ENCODE data around the gene TMEM263. TPM values are rescaled to one million over a fixed set of nuclear protein-coding genes. Genes with fewer than 3 reads are reported as not detected.
A peak's percentile ranks its signal among the peaks of the same experiment; 100 is the strongest.

Gene TMEM263
- total and polyA plus RNA-seq, 9 of the 15 experiments (the other 6 are each of a cell fraction or from before 2014, with no cell fraction given) = 12.6 to 36.7 (median 24.4) TPM

DNA sequence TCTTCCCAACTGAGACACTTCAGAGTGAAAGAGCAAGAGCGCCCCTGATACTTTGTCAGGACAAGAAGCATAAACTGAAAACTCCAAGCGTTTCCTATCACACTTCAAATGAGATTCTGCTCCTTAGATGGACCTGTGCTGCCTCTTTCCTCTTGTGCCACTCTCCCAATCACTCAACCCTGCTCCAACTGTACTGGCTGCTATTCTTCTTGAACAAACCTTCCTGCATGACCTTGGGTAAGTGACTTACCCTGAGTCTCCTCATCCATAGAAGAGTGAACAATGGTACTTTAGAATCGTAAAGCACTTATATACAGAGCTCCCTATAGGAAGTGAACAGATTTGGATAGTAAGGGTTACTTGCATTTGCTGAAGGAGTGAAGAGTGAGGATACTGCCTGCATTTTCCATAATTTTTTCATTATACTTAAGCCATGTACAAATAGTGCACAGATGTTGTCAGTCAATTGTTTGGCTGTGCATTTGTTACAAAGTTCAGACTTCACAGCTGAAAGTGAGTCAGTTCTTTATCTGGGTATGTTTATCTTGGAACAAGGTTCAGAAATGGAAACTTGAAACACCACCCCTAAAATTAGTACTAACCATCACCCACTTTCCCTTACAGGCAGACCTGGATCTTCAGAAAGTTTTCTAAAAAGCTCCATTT is 20.4 kb downstream of the TMEM263 start (continued):
- TF ChIP-seq SRSF3 (IDR thresholded peaks at IDR 0.05; ENCODE audit: insufficient read depth, low read length) = no peak
- no peak for TF ChIP-seq ZNF232 (CRISPR knock-in tag; IDR thresholded peaks at IDR 0.05)
- TF ChIP-seq DPF2 (IDR thresholded peaks at IDR 0.05) = peak; percentile 72
- TF ChIP-seq ZNF146 (CRISPR knock-in tag; IDR thresholded peaks at IDR 0.05; ENCODE audit: unreplicated experiment) = no peak
- no peak for TF ChIP-seq HIVEP1 (CRISPR knock-in tag; IDR thresholded peaks at IDR 0.05)
- TF ChIP-seq, protein P1, sequence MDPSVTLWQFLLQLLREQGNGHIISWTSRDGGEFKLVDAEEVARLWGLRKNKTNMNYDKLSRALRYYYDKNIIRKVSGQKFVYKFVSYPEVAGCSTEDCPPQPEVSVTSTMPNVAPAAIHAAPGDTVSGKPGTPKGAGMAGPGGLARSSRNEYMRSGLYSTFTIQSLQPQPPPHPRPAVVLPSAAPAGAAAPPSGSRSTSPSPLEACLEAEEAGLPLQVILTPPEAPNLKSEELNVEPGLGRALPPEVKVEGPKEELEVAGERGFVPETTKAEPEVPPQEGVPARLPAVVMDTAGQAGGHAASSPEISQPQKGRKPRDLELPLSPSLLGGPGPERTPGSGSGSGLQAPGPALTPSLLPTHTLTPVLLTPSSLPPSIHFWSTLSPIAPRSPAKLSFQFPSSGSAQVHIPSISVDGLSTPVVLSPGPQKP (CRISPR knock-in tag; IDR thresholded peaks at IDR 0.05) = no peak
- no peak for TF ChIP-seq GATA2 (CRISPR knock-in tag; IDR thresholded peaks at IDR 0.05)
- TF ChIP-seq POLR2B (IDR thresholded peaks at IDR 0.05; ENCODE audit: low read depth, partially characterized antibody) = peak; percentile 49
- TF ChIP-seq, protein P2, sequence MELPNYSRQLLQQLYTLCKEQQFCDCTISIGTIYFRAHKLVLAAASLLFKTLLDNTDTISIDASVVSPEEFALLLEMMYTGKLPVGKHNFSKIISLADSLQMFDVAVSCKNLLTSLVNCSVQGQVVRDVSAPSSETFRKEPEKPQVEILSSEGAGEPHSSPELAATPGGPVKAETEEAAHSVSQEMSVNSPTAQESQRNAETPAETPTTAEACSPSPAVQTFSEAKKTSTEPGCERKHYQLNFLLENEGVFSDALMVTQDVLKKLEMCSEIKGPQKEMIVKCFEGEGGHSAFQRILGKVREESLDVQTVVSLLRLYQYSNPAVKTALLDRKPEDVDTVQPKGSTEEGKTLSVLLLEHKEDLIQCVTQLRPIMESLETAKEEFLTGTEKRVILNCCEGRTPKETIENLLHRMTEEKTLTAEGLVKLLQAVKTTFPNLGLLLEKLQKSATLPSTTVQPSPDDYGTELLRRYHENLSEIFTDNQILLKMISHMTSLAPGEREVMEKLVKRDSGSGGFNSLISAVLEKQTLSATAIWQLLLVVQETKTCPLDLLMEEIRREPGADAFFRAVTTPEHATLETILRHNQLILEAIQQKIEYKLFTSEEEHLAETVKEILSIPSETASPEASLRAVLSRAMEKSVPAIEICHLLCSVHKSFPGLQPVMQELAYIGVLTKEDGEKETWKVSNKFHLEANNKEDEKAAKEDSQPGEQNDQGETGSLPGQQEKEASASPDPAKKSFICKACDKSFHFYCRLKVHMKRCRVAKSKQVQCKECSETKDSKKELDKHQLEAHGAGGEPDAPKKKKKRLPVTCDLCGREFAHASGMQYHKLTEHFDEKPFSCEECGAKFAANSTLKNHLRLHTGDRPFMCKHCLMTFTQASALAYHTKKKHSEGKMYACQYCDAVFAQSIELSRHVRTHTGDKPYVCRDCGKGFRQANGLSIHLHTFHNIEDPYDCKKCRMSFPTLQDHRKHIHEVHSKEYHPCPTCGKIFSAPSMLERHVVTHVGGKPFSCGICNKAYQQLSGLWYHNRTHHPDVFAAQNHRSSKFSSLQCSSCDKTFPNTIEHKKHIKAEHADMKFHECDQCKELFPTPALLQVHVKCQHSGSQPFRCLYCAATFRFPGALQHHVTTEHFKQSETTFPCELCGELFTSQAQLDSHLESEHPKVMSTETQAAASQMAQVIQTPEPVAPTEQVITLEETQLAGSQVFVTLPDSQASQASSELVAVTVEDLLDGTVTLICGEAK (IDR thresholded peaks at IDR 0.05) = no peak
- TF ChIP-seq, protein P2 (CRISPR knock-in tag; IDR thresholded peaks at IDR 0.05) = no peak
- peak; percentile 41; the same call in 1 of the 2 replicates for TF ChIP-seq ESRRA (IDR thresholded peaks at IDR 0.05; ENCODE audit: borderline replicate concordance, low read depth)
- TF ChIP-seq RAD21 (CRISPR knock-in tag; conservative IDR thresholded peaks at IDR 0.05 in 1 of 2, IDR thresholded peaks at IDR 0.05 in 1 of 2) = peak in 1 of 2 experiments; percentile 33; a peak in 1 of 4 replicates
- TF ChIP-seq, protein P3, sequence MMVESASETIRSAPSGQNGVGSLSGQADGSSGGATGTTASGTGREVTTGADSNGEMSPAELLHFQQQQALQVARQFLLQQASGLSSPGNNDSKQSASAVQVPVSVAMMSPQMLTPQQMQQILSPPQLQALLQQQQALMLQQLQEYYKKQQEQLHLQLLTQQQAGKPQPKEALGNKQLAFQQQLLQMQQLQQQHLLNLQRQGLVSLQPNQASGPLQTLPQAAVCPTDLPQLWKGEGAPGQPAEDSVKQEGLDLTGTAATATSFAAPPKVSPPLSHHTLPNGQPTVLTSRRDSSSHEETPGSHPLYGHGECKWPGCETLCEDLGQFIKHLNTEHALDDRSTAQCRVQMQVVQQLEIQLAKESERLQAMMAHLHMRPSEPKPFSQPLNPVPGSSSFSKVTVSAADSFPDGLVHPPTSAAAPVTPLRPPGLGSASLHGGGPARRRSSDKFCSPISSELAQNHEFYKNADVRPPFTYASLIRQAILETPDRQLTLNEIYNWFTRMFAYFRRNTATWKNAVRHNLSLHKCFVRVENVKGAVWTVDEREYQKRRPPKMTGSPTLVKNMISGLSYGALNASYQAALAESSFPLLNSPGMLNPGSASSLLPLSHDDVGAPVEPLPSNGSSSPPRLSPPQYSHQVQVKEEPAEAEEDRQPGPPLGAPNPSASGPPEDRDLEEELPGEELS (CRISPR knock-in tag; IDR thresholded peaks at IDR 0.05; ENCODE audit: borderline replicate concordance) = no peak
- no peak for TF ChIP-seq HMGN3 (IDR thresholded peaks at IDR 0.05; ENCODE audit: borderline replicate concordance, extremely low read depth, insufficient read length, low read depth, low read length)
- TF ChIP-seq MXI1 (IDR thresholded peaks at IDR 0.05; ENCODE audit: low read depth, low read length) = no peak
